HCT116 (cell line): ENCODE measurements around the gene CTCFL.

Experiments
- EZH2 ChIP-seq: fragments of 200-600 bp; sonication (generic); IDR thresholded peaks from 2 replicates; pipeline ENCODE4 v1.6.1; 2017; ENCODE audit warnings: antibody characterized with exemption, mixed run types
- POLR2A ChIP-seq: IDR thresholded peaks from 2 replicates; pipeline ENCODE4 v1.7.0; 2011; ENCODE audit warnings: borderline replicate concordance; ENCODE audit not compliant: insufficient read depth, insufficient read length; ENCODE audit errors: extremely low read depth
- POLR2AphosphoS5 ChIP-seq: IDR thresholded peaks from 2 replicates; pipeline ENCODE4 v1.6.1; 2011; ENCODE audit warnings: mild to moderate bottlenecking, low read depth, low read length, moderate library complexity
- SIN3A ChIP-seq: IDR thresholded peaks from 2 replicates; pipeline ENCODE4 v1.6.1; 2012; ENCODE audit warnings: low read depth
- SP1 ChIP-seq: IDR thresholded peaks from 2 replicates; pipeline ENCODE4 v1.6.1; 2012; ENCODE audit warnings: low read depth
- YY1 ChIP-seq: IDR thresholded peaks from 2 replicates; pipeline ENCODE4 v1.6.1; 2011; ENCODE audit warnings: low read length, low read depth, moderate library complexity, mild to moderate bottlenecking; ENCODE audit not compliant: insufficient replicate concordance; ENCODE audit errors: extremely low read depth
- ZFX ChIP-seq: fragments of 450-650 bp; IDR thresholded peaks from 2 replicates; pipeline ENCODE4 v1.6.1; 2017
- TF ChIP-seq, protein P1 (sequence below), 3 experiments: fragments of 200-600 bp in 1 of 3; sonication (generic) in 1 of 3; IDR thresholded peaks in 2 of 3; conservative IDR thresholded peaks in 1 of 3; 2 replicates each; pipeline ENCODE4 v1.5.1; 2012 to 2017; ENCODE audit warnings: low read depth in 2 of 3, low read length in 2 of 3, antibody characterized with exemption in 1 of 3, borderline replicate concordance in 1 of 3, control low read depth in 1 of 3, mild to moderate bottlenecking in 1 of 3, mixed read lengths in 1 of 3, mixed run types in 1 of 3, moderate library complexity in 1 of 3; ENCODE audit not compliant: insufficient read depth in 1 of 3
- TF ChIP-seq, protein P2 (sequence below): IDR thresholded peaks from 2 replicates; pipeline ENCODE4 v1.6.1; 2012
- TF ChIP-seq, protein P3 (sequence below): IDR thresholded peaks from 2 replicates; pipeline ENCODE4 v1.6.1; 2012; ENCODE audit warnings: low read depth

DNA sequence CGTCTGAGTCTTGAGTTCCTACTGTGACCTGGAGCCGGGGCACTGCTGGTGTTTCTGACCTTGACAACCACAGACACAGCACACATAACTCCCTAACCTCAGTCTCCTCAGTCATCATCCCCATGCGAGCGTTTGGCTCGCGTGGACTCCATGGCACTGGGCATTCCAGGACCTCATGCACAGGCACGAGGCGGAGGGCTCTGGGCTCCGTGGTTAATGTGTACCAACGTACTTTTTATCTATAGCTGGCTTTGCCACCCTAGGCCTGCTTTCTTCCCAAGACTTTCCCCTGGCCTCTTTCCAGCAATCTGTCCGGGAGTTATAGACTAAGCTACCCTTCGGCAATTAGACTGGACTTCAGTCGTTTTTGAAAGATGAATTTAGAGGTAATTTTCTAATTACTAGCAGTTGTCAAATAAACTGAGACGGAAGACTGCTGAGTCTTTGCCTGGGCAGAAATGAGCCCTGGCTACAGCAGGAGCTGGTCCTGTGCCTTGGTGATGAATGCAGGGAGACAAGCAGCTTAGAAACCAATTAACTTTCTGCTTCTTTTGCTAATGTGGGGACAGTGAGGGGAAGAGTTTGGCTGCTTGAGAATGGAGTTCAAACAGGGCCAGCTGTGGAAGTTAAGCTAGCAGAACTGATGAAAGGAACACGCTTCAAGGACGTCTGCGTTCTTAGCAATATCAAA is 16.1 kb upstream of the CTCFL start:
- TF ChIP-seq SP1 = no peak
- TF ChIP-seq, protein P1, sequence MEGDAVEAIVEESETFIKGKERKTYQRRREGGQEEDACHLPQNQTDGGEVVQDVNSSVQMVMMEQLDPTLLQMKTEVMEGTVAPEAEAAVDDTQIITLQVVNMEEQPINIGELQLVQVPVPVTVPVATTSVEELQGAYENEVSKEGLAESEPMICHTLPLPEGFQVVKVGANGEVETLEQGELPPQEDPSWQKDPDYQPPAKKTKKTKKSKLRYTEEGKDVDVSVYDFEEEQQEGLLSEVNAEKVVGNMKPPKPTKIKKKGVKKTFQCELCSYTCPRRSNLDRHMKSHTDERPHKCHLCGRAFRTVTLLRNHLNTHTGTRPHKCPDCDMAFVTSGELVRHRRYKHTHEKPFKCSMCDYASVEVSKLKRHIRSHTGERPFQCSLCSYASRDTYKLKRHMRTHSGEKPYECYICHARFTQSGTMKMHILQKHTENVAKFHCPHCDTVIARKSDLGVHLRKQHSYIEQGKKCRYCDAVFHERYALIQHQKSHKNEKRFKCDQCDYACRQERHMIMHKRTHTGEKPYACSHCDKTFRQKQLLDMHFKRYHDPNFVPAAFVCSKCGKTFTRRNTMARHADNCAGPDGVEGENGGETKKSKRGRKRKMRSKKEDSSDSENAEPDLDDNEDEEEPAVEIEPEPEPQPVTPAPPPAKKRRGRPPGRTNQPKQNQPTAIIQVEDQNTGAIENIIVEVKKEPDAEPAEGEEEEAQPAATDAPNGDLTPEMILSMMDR (IDR thresholded peaks at IDR 0.05 in 2 of 3, conservative IDR thresholded peaks at IDR 0.05 in 1 of 3; ENCODE audit: borderline replicate concordance in 1 of 3, insufficient read depth in 1 of 3, low read depth in 2 of 3, low read length in 2 of 3) = no peak
- TF ChIP-seq, protein P2, sequence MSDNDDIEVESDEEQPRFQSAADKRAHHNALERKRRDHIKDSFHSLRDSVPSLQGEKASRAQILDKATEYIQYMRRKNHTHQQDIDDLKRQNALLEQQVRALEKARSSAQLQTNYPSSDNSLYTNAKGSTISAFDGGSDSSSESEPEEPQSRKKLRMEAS = no peak
- TF ChIP-seq, protein P3, sequence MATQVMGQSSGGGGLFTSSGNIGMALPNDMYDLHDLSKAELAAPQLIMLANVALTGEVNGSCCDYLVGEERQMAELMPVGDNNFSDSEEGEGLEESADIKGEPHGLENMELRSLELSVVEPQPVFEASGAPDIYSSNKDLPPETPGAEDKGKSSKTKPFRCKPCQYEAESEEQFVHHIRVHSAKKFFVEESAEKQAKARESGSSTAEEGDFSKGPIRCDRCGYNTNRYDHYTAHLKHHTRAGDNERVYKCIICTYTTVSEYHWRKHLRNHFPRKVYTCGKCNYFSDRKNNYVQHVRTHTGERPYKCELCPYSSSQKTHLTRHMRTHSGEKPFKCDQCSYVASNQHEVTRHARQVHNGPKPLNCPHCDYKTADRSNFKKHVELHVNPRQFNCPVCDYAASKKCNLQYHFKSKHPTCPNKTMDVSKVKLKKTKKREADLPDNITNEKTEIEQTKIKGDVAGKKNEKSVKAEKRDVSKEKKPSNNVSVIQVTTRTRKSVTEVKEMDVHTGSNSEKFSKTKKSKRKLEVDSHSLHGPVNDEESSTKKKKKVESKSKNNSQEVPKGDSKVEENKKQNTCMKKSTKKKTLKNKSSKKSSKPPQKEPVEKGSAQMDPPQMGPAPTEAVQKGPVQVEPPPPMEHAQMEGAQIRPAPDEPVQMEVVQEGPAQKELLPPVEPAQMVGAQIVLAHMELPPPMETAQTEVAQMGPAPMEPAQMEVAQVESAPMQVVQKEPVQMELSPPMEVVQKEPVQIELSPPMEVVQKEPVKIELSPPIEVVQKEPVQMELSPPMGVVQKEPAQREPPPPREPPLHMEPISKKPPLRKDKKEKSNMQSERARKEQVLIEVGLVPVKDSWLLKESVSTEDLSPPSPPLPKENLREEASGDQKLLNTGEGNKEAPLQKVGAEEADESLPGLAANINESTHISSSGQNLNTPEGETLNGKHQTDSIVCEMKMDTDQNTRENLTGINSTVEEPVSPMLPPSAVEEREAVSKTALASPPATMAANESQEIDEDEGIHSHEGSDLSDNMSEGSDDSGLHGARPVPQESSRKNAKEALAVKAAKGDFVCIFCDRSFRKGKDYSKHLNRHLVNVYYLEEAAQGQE = no peak
- no peak for TF ChIP-seq POLR2AphosphoS5
- TF ChIP-seq SIN3A = no peak
- no peak for TF ChIP-seq YY1
- no peak for TF ChIP-seq ZFX
- no peak for TF ChIP-seq EZH2
- TF ChIP-seq POLR2A = no peak
